ENCODE results near the gene LEFTY2. TPM values are rescaled to one million over a fixed set of nuclear protein-coding genes. Genes with fewer than 3 reads are reported as not detected.

The LEFTY2 gene
- total and polyA plus RNA-seq, 10 of the 15 experiments (the other 5 are each of a cell fraction or from before 2014, with no cell fraction given): not detected

DNA sequence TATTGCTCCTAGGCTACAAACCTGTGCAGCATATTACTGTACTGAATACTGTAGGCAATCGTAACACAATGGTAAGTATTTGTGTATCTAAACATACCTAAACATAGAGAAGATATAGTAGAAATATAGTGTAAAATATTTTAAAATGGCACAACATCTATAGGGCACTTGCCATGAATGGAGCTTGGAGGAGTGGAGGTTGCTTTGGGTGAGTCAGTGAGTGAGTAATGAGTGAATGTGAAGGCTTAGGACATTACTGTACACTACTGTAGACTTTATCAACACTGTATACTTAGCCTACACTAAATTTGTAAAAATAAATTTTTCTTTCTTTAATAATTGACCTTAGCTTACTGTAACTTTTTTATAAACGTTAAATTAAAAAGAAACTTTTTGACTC is 7.9 kb downstream of the LEFTY2 start:
- FAIRE-seq: no peak
- no TSS peak for BruUV-seq (replicated peaks)
- no peaks in the 10 kb centered on the region for H3K79me2 ChIP-seq (ENCODE audit: control insufficient read depth, insufficient read depth, low read length)
- WGBS (ENCODE audit: insufficient coverage, insufficient replicate concordance, low lambda C conversion rate, missing lambda C conversion rate): 48% methylated on average over 2 of the region's 2 CpGs
- no peaks in the 10 kb centered on the region for H3K9me3 ChIP-seq (replicated peaks; ENCODE audit: control insufficient read depth, insufficient read depth, low read length)
- DNase-seq (ENCODE audit: low read depth, low spot score): no peak
- no peak for TF ChIP-seq ATF3 (IDR thresholded peaks at IDR 0.05; ENCODE audit: borderline replicate concordance, extremely low read depth, low read depth, low read length)
- no peak for TF ChIP-seq NFYB (IDR thresholded peaks at IDR 0.05; ENCODE audit: insufficient read depth, low read depth, low read length)
- TF ChIP-seq MTA2 (IDR thresholded peaks at IDR 0.05; ENCODE audit: low read depth): no peak
- no peak for TF ChIP-seq NFXL1 (IDR thresholded peaks at IDR 0.05; ENCODE audit: borderline replicate concordance)
- no peak overlapping the region for H3K4me3 ChIP-seq
- ChIA-PET POLR2A (interaction anchor here (0.8 kb wide), 1 partner anchor 132 kb away, joined by 3 read pairs; no protein-coding TSS in a partner anchor), RAD21 (ENCODE audit: unreplicated experiment) (no interaction called here), CTCF (no interaction called here), SMC1A (ENCODE audit: uncharacterized antibody, unreplicated experiment) (no interaction called here)
- no peak overlapping the region for H3K4me2 ChIP-seq (ENCODE audit: control insufficient read depth, insufficient read depth)
- no peak overlapping the region for H3K27ac ChIP-seq (ENCODE audit: control insufficient read depth, insufficient read depth)
- no peaks in the 10 kb centered on the region for H3K4me1 ChIP-seq (ENCODE audit: control insufficient read depth, insufficient read depth, low read length)
- H4K20me1 ChIP-seq (ENCODE audit: control insufficient read depth, insufficient read depth): no peaks in the 10 kb centered on the region
- no peak for ATAC-seq
- no peaks in the 10 kb centered on the region for H3K36me3 ChIP-seq (ENCODE audit: control insufficient read depth in 2 of 2, insufficient read depth in 2 of 2, low read length in 1 of 2)
- H2AFZ ChIP-seq (ENCODE audit: control insufficient read depth, low read depth, low read length): no peak overlapping the region
- in situ Hi-C loops (cut with MboI): no loop called here
- intact Hi-C loops (cut with micrococcal nuclease; ENCODE audit: unreplicated experiment): no loop called here
- H3K9ac ChIP-seq (ENCODE audit: control insufficient read depth, insufficient read depth, low read length): no peak overlapping the region
- H3K27me3 ChIP-seq (replicated peaks in 1 of 2; ENCODE audit: control insufficient read depth in 2 of 2, insufficient read depth in 2 of 2, low read length in 1 of 2): no peaks in the 10 kb centered on the region

GRCh38 chr1:225931270-225932136 is 9.5 kb downstream of the LEFTY2 start:
- no peaks in the 10 kb centered on the region for H3K36me3 ChIP-seq (ENCODE audit: control insufficient read depth in 2 of 2, insufficient read depth in 2 of 2, low read length in 1 of 2)
- no peaks in the 10 kb centered on the region for H3K9me3 ChIP-seq (replicated peaks; ENCODE audit: control insufficient read depth, insufficient read depth, low read length)
- H2AFZ ChIP-seq (ENCODE audit: control insufficient read depth, low read depth, low read length): peak overlapping the region; percentile 41; the same call in 1 of the 2 replicates
- H4K20me1 ChIP-seq (ENCODE audit: control insufficient read depth, insufficient read depth): no peaks in the 10 kb centered on the region
- ChIA-PET CTCF (interaction anchor here (0.9 to 1.4 kb wide), 3 partner anchors 19 to 453 kb away, joined by 3 to 7 read pairs (median 7); no protein-coding TSS in a partner anchor), POLR2A (no interaction called here), SMC1A (ENCODE audit: uncharacterized antibody, unreplicated experiment) (interaction anchor here (0.5 to 0.8 kb wide), 2 partner anchors 34 to 367 kb away, joined by 3 read pairs; no protein-coding TSS in a partner anchor), RAD21 (ENCODE audit: unreplicated experiment) (no interaction called here)
- H3K4me3 ChIP-seq: no peak overlapping the region
- ATAC-seq (no peak), DNase-seq (ENCODE audit: low read depth, low spot score) (no peak), FAIRE-seq (no peak)
- no peaks in the 10 kb centered on the region for H3K4me1 ChIP-seq (ENCODE audit: control insufficient read depth, insufficient read depth, low read length)
- no peaks in the 10 kb centered on the region for H3K79me2 ChIP-seq (ENCODE audit: control insufficient read depth, insufficient read depth, low read length)
- H3K27me3 ChIP-seq (replicated peaks in 1 of 2; ENCODE audit: control insufficient read depth in 2 of 2, insufficient read depth in 2 of 2, low read length in 1 of 2): no peaks in the 10 kb centered on the region
- in situ Hi-C loops (cut with MboI) (no loop called here), intact Hi-C loops (cut with micrococcal nuclease; ENCODE audit: unreplicated experiment) (no loop called here)
- no peak overlapping the region for H3K27ac ChIP-seq (ENCODE audit: control insufficient read depth, insufficient read depth)
- WGBS (ENCODE audit: insufficient coverage, insufficient replicate concordance, low lambda C conversion rate, missing lambda C conversion rate): 60% methylated on average over 5 of the region's 5 CpGs
- no TSS peak for BruUV-seq (replicated peaks)
- H3K4me2 ChIP-seq (ENCODE audit: control insufficient read depth, insufficient read depth): no peak overlapping the region
- H3K9ac ChIP-seq (ENCODE audit: control insufficient read depth, insufficient read depth, low read length): no peak overlapping the region
- no peak for TF ChIP-seq SMAD1 (IDR thresholded peaks at IDR 0.05; ENCODE audit: low read depth, partially characterized antibody)
- no peak for TF ChIP-seq MTA2 (IDR thresholded peaks at IDR 0.05; ENCODE audit: low read depth)
- no peak for TF ChIP-seq RAD51 (IDR thresholded peaks at IDR 0.05)
- no peak for TF ChIP-seq POLR2A (IDR thresholded peaks at IDR 0.05; ENCODE audit: low read depth, low read length)
- no peak for TF ChIP-seq SIX5 (IDR thresholded peaks at IDR 0.05; ENCODE audit: low read depth, low read length, severe bottlenecking)
- no peak for TF ChIP-seq RBBP5 (conservative IDR thresholded peaks at IDR 0.05)
- no peak for TF ChIP-seq SMC3 (IDR thresholded peaks at IDR 0.05; ENCODE audit: borderline replicate concordance, low read length)
- TF ChIP-seq TARDBP (IDR thresholded peaks at IDR 0.05; ENCODE audit: borderline replicate concordance): no peak
- no peak for TF ChIP-seq MEF2A (IDR thresholded peaks at IDR 0.05; ENCODE audit: insufficient read depth, low read depth, low read length)
- TF ChIP-seq SUZ12 (IDR thresholded peaks at IDR 0.05; ENCODE audit: unreplicated experiment): no peak
- no peak for TF ChIP-seq MYC (IDR thresholded peaks at IDR 0.05; ENCODE audit: insufficient read depth, insufficient read length, insufficient replicate concordance, low read length, severe bottlenecking)
- no peak for TF ChIP-seq HSF1 (IDR thresholded peaks at IDR 0.05; ENCODE audit: low read depth, low read length)
